Panc1 (cell line): ENCODE results near the gene BARX2. TPM values are rescaled to one million over a fixed set of nuclear protein-coding genes. Genes with fewer than 3 reads are reported as not detected.

ENCODE experiments used
- ATAC-seq: fragments of 200-7000 bp; cut with Tn5 transposase; 2 replicates; pipeline ENCODE4 v1.9.1; 2020; ENCODE audit warnings: mild to moderate bottlenecking, moderate library complexity
- BruUV-seq: library from RNA; stranded (reverse); fragments of 400-500 nt; replicated peaks from 2 replicates; lab custom pipeline; 2021; lab: Mats Ljungman, UMichigan
- CTCF ChIA-PET: fragments of 300-600 bp; sonication (Branson Sonifier 250); formaldehyde crosslinking; loops from one replicate; lab custom pipeline; 2022; ENCODE audit warnings: antibody characterized with exemption; lab: Charles Lee
- POLR2A ChIA-PET: fragments of 300-600 bp; sonication (Branson Sonifier 250); formaldehyde crosslinking; loops from one replicate; lab custom pipeline; 2022; ENCODE audit warnings: antibody characterized with exemption; lab: Charles Lee
- DNase-seq: peaks from one replicate; pipeline ENCODE4 v3.0.0-alpha.2; 2010; ENCODE audit warnings: low read depth, low spot score
- H3K27ac ChIP-seq: 2 replicates; pipeline ENCODE4 v1.5.1; 2011; ENCODE audit warnings: mild to moderate bottlenecking, low read length, inconsistent platforms
- H3K27me3 ChIP-seq: fragments of 200-500 bp; sonication (Bioruptor generic); 2 replicates; pipeline ENCODE4 v1.6.0; 2014; ENCODE audit warnings: low read length, inconsistent platforms; ENCODE audit not compliant: control insufficient read depth, insufficient read depth
- H3K36me3 ChIP-seq: fragments of 200-500 bp; sonication (Bioruptor generic); 2 replicates; pipeline ENCODE4 v1.5.1; 2014; ENCODE audit warnings: inconsistent platforms, mild to moderate bottlenecking, low read length, moderate library complexity; ENCODE audit not compliant: control insufficient read depth, insufficient read depth
- H3K4me1 ChIP-seq: 2 replicates; pipeline ENCODE4 v1.5.1; 2011; ENCODE audit warnings: inconsistent platforms, mild to moderate bottlenecking, low read length, moderate library complexity; ENCODE audit not compliant: control insufficient read depth, insufficient read depth
- H3K4me3 ChIP-seq, 2 experiments: 2 replicates each; pipeline ENCODE4 v1.5.1; 2011 to 2012; ENCODE audit warnings: low read depth in 2 of 2, low read length in 2 of 2, mild to moderate bottlenecking in 2 of 2, inconsistent platforms in 1 of 2, moderate library complexity in 1 of 2
- H3K9me3 ChIP-seq: fragments of 200-500 bp; sonication (Bioruptor generic); 2 replicates; pipeline ENCODE4 v1.5.1; 2014; ENCODE audit warnings: low read depth, mild to moderate bottlenecking, inconsistent platforms, low read length, moderate library complexity; ENCODE audit not compliant: control insufficient read depth, insufficient read depth
- POLR2AphosphoS5 ChIP-seq: IDR thresholded peaks from 2 replicates; pipeline ENCODE4 v1.6.1; 2012; ENCODE audit warnings: mild to moderate bottlenecking, low read depth, low read length, moderate library complexity
- SIN3A ChIP-seq: IDR thresholded peaks from 2 replicates; pipeline ENCODE4 v1.6.1; 2012; ENCODE audit warnings: low read depth, mild to moderate bottlenecking, low read length, moderate library complexity, borderline replicate concordance; ENCODE audit not compliant: insufficient read depth
- TCF7L2 ChIP-seq: IDR thresholded peaks from 2 replicates; pipeline ENCODE4 v1.6.1; 2011; ENCODE audit warnings: mild to moderate bottlenecking, low read depth, low read length, inconsistent platforms
- in situ Hi-C: cut with HindIII; loops from 2 replicates; pipeline ENCODE4 v1.10.0; 2016; ENCODE audit warnings: low sequenced_read_pairs, low pct_unique_long_range_greater_than_20kb
- intact Hi-C: fragments of 100-400 bp; cut with micrococcal nuclease; formaldehyde crosslinking; loops from one replicate; pipeline ENCODE4 v1.10.0; 2022; ENCODE audit not compliant: unreplicated experiment
- total RNA-seq: library from RNA; stranded (reverse); gene quantifications from one replicate; pipeline ENCODE4 v1.2.1, GENCODE V29; 2021; ENCODE audit not compliant: unreplicated experiment
- TF ChIP-seq, protein P1 (sequence below), 2 experiments: IDR thresholded peaks; 2 replicates each; pipeline ENCODE4 v1.6.1; 2011 to 2012; ENCODE audit warnings: low read depth in 2 of 2, control low read depth in 1 of 2, low read length in 1 of 2, mild to moderate bottlenecking in 1 of 2, moderate library complexity in 1 of 2; ENCODE audit not compliant: insufficient read depth in 1 of 2
- TF ChIP-seq, protein P2 (sequence below): fragments of 450-650 bp; IDR thresholded peaks from 2 replicates; pipeline ENCODE4 v1.5.1; 2017; ENCODE audit warnings: mild to moderate bottlenecking

The BARX2 gene
- total RNA-seq, 1 experiment from 2014 or later: 3.9 TPM

DNA sequence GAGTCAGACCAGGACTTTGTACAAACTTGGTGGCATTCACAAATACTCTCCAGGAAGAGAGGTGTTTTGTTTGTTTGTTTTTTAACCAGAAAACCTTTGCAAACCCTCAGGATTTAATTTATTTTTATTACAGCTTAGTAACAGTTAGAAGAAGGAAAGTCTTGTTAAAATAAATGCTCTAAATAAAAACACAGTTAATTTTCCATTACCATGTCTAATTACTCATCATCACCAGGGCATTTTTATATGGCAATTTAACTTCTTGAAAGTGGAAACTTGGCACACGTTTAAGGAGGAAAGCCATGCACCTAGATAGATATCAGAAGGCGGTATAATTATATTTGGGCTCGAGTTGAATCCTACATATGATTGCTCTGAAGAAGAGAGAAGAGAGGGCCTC, 7.4 kb downstream of the BARX2 start:
- Histone ChIP-seq H3K9me3 (no peaks in the 10 kb centered on the region), H3K27ac (no peak overlapping the region), H3K4me1 (peaks cover 29% of the 10 kb centered on the region), H3K36me3 (no peaks in the 10 kb centered on the region), H3K4me3 (no peak overlapping the region), H3K27me3 (peaks cover 6% of the 10 kb centered on the region; the same call in 1 of the 2 replicates)
- in situ Hi-C loops (no loop called here), intact Hi-C loops (no loop called here)
- TF ChIP-seq SIN3A: no peak
- no peak for TF ChIP-seq POLR2AphosphoS5
- TF ChIP-seq, protein P1, sequence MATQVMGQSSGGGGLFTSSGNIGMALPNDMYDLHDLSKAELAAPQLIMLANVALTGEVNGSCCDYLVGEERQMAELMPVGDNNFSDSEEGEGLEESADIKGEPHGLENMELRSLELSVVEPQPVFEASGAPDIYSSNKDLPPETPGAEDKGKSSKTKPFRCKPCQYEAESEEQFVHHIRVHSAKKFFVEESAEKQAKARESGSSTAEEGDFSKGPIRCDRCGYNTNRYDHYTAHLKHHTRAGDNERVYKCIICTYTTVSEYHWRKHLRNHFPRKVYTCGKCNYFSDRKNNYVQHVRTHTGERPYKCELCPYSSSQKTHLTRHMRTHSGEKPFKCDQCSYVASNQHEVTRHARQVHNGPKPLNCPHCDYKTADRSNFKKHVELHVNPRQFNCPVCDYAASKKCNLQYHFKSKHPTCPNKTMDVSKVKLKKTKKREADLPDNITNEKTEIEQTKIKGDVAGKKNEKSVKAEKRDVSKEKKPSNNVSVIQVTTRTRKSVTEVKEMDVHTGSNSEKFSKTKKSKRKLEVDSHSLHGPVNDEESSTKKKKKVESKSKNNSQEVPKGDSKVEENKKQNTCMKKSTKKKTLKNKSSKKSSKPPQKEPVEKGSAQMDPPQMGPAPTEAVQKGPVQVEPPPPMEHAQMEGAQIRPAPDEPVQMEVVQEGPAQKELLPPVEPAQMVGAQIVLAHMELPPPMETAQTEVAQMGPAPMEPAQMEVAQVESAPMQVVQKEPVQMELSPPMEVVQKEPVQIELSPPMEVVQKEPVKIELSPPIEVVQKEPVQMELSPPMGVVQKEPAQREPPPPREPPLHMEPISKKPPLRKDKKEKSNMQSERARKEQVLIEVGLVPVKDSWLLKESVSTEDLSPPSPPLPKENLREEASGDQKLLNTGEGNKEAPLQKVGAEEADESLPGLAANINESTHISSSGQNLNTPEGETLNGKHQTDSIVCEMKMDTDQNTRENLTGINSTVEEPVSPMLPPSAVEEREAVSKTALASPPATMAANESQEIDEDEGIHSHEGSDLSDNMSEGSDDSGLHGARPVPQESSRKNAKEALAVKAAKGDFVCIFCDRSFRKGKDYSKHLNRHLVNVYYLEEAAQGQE (IDR thresholded peaks at IDR 0.05; ENCODE audit: insufficient read depth in 1 of 2, low read depth in 2 of 2, low read length in 1 of 2): no peak
- TF ChIP-seq TCF7L2: no peak
- TF ChIP-seq, protein P2, sequence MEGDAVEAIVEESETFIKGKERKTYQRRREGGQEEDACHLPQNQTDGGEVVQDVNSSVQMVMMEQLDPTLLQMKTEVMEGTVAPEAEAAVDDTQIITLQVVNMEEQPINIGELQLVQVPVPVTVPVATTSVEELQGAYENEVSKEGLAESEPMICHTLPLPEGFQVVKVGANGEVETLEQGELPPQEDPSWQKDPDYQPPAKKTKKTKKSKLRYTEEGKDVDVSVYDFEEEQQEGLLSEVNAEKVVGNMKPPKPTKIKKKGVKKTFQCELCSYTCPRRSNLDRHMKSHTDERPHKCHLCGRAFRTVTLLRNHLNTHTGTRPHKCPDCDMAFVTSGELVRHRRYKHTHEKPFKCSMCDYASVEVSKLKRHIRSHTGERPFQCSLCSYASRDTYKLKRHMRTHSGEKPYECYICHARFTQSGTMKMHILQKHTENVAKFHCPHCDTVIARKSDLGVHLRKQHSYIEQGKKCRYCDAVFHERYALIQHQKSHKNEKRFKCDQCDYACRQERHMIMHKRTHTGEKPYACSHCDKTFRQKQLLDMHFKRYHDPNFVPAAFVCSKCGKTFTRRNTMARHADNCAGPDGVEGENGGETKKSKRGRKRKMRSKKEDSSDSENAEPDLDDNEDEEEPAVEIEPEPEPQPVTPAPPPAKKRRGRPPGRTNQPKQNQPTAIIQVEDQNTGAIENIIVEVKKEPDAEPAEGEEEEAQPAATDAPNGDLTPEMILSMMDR: no peak
- BruUV-seq: no TSS peak
- no peak for ATAC-seq
- DNase-seq: no peak
- ChIA-PET CTCF (no interaction called here), POLR2A (no interaction called here)

DNA sequence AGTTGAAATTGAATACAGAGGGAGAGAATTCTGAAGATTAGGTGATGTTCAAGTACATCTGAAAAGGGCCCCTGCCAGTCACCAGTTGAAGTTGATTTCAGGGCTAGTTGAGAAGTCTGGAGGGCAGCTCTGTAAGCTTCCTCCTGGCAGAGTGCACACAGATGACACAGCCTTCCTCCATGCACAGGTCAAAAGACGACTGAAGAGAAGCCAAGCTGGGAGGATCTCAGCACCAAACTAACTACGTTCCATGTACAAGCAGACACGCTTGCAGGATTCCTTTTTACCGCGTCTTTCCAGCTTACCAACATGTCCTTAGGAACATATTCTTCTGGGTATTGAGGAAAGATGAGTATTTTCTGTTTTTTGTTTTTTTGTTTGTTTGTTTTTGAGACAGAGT, 7.9 kb downstream of the BARX2 start:
- ChIA-PET CTCF (no interaction called here), POLR2A (no interaction called here)
- TF ChIP-seq POLR2AphosphoS5 (no peak), SIN3A (no peak), TCF7L2 (no peak)
- TF ChIP-seq, protein P2: no peak
- TF ChIP-seq, protein P1 (IDR thresholded peaks at IDR 0.05; ENCODE audit: insufficient read depth in 1 of 2, low read depth in 2 of 2, low read length in 1 of 2): no peak
- ATAC-seq (no peak), DNase-seq (no peak)
- in situ Hi-C loops: no loop called here
- H3K27ac ChIP-seq: no peak overlapping the region
- no peaks in the 10 kb centered on the region for H3K9me3 ChIP-seq
- intact Hi-C loops: no loop called here
- no peaks in the 10 kb centered on the region for H3K36me3 ChIP-seq
- H3K4me3 ChIP-seq: no peak overlapping the region
- peaks cover 7% of the 10 kb centered on the region; the same call in 1 of the 2 replicates for H3K27me3 ChIP-seq
- H3K4me1 ChIP-seq: peaks cover 29% of the 10 kb centered on the region
- no TSS peak for BruUV-seq
